HEK293T (cell line): ENCODE measurements around the gene SELENOF.

Experiments used
- ZNF384 ChIP-seq: fragments of 450-650 bp; IDR thresholded peaks from 2 replicates; pipeline ENCODE4 v1.6.1; 2016
- TF ChIP-seq, protein P1 (sequence below): fragments of 450-650 bp; IDR thresholded peaks from 2 replicates; pipeline ENCODE4 v1.6.1; 2016

DNA sequence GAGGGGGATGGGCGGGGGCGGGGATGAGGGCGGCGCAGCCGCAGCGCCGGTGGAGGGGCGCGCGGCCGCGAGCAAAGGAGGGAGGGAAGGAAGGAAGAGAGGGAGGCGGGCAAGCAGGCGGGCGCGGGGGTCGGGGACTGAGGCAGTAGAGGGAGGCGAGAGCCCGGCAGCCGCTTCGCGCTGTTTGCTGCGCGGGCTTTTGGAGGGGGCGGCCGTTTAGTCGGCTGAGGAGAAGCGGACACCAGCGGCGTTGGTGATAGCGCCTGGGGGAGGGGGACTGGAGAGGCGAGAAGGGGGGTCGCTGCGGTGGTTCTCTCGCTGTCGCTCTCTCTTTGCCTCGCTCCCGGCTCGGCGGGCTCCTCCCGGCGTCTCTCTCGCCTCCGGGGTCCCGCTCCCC lies 673 bp upstream of the SELENOF start, which contains the start of gene HS2ST1:
- no peak for TF ChIP-seq ZNF384
- TF ChIP-seq, protein P1, sequence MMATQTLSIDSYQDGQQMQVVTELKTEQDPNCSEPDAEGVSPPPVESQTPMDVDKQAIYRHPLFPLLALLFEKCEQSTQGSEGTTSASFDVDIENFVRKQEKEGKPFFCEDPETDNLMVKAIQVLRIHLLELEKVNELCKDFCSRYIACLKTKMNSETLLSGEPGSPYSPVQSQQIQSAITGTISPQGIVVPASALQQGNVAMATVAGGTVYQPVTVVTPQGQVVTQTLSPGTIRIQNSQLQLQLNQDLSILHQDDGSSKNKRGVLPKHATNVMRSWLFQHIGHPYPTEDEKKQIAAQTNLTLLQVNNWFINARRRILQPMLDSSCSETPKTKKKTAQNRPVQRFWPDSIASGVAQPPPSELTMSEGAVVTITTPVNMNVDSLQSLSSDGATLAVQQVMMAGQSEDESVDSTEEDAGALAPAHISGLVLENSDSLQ = no peak
